HepG2 (cell line): ENCODE data around the gene LAIR1. TPM values are rescaled to one million over a fixed set of nuclear protein-coding genes. Genes with fewer than 3 reads are reported as not detected.

ENCODE experiments used
- ATAC-seq: fragments of 200-7000 bp; cut with Tn5 transposase; 3 replicates; pipeline ENCODE4 v1.9.1; 2020; ENCODE audit warnings: mild to moderate bottlenecking, moderate library complexity
- Bru-seq: library from RNA; stranded (reverse); fragments of 400-500 nt; gene quantifications from one replicate; lab custom pipeline; 2021; lab: Mats Ljungman, UMichigan
- BruChase-seq, 2 experiments: library from RNA; stranded (reverse); fragments of 400-500 nt; gene quantifications; one replicate each; lab custom pipeline; 2021; lab: Mats Ljungman, UMichigan
- BruUV-seq: library from RNA; stranded (reverse); fragments of 400-500 nt; replicated peaks from 2 replicates; lab custom pipeline; 2021; lab: Mats Ljungman, UMichigan
- CTCF ChIA-PET: fragments of 300-600 bp; formaldehyde crosslinking; extraction: SDS; loops from one replicate; lab custom pipeline; 2021; ENCODE audit warnings: low total read pairs, inconsistent platforms, low intra/inter-chr PET ratio; lab: Yijun Ruan, JAX
- POLR2A ChIA-PET: fragments of 350-600 bp; sonication (Branson Sonifier 250); formaldehyde crosslinking; loops from one replicate; lab custom pipeline; 2020; ENCODE audit warnings: antibody characterized with exemption, inconsistent platforms; lab: Yijun Ruan, JAX
- DNase-seq: peaks from one replicate; pipeline ENCODE4 v3.0.0-alpha.2; 2015; ENCODE audit warnings: low spot score
- FAIRE-seq: peaks from 3 replicates; lab custom pipeline; 2011; peaks lifted over from hg19 to GRCh38; lab: Jason Lieb, UNC
- H2AFZ ChIP-seq: one replicate; pipeline ENCODE4 v1.6.1; 2011; ENCODE audit warnings: low read length, inconsistent platforms
- H3K27ac ChIP-seq: fragments of 300-600 bp; 3 replicates; pipeline ENCODE4 v1.8.0; 2011; ENCODE audit warnings: mixed run types, mild to moderate bottlenecking, mixed read lengths, low read length, inconsistent platforms; ENCODE audit not compliant: insufficient read depth; ENCODE audit errors: extremely low read length
- H3K27me3 ChIP-seq, 2 experiments: fragments of 200-600 bp in 1 of 2; 2 replicates in 1 of 2; 3 replicates in 1 of 2; pipeline versions ENCODE4 v1.6.0 to v1.8.0; 2011; ENCODE audit warnings: low read length in 2 of 2, mild to moderate bottlenecking in 2 of 2, moderate library complexity in 2 of 2, inconsistent platforms in 1 of 2; ENCODE audit not compliant: insufficient read depth in 2 of 2, control insufficient read depth in 1 of 2
- H3K36me3 ChIP-seq, 2 experiments: fragments of 200-600 bp in 1 of 2; replicated peaks in 1 of 2; 2 replicates in 1 of 2; 3 replicates in 1 of 2; pipeline versions ENCODE4 v1.5.1 to v1.8.0; 2011; ENCODE audit warnings: low read length in 2 of 2, inconsistent platforms in 1 of 2; ENCODE audit not compliant: insufficient read depth in 2 of 2, control insufficient read depth in 1 of 2
- H3K4me1 ChIP-seq: 2 replicates; pipeline ENCODE4 v1.5.1; 2012; ENCODE audit warnings: low read length, inconsistent platforms; ENCODE audit not compliant: insufficient read depth
- H3K4me2 ChIP-seq: 2 replicates; pipeline ENCODE4 v1.6.0; 2011; ENCODE audit warnings: low read depth, low read length, inconsistent platforms
- H3K4me3 ChIP-seq, 3 experiments: fragments of 200-600 bp in 1 of 3; sonication (generic), shearing (Covaris generic) in 1 of 3; replicated peaks in 1 of 3; 2 replicates each; pipeline ENCODE4 v1.5.1; 2011 to 2016; ENCODE audit warnings: low read length in 3 of 3, inconsistent platforms in 2 of 3, low read depth in 2 of 3, mild to moderate bottlenecking in 2 of 3, control low read depth in 1 of 3, mixed read lengths in 1 of 3; ENCODE audit not compliant: insufficient read depth in 1 of 3
- H3K79me2 ChIP-seq: one replicate; pipeline ENCODE4 v1.6.1; 2011; ENCODE audit warnings: low read length, inconsistent platforms; ENCODE audit not compliant: insufficient read depth
- H3K9ac ChIP-seq: 2 replicates; pipeline ENCODE4 v1.6.0; 2011; ENCODE audit warnings: mild to moderate bottlenecking, low read depth, low read length, inconsistent platforms; ENCODE audit not compliant: insufficient read depth
- H3K9me3 ChIP-seq: 2 replicates; pipeline ENCODE4 v1.5.1; 2012; ENCODE audit warnings: mild to moderate bottlenecking, low read length
- H4K20me1 ChIP-seq: 2 replicates; pipeline ENCODE4 v1.6.0; 2011; ENCODE audit warnings: inconsistent platforms, mild to moderate bottlenecking, low read length, moderate library complexity; ENCODE audit not compliant: insufficient read depth
- CEBPB ChIP-seq: IDR thresholded peaks from 2 replicates; pipeline ENCODE4 v1.6.1; 2011; ENCODE audit warnings: low read depth, low read length, improper control_type of control experiment, borderline replicate concordance
- TCF7L2 ChIP-seq: IDR thresholded peaks from 2 replicates; pipeline ENCODE4 v1.6.1; 2011; ENCODE audit warnings: mild to moderate bottlenecking, low read depth, low read length, moderate library complexity
- WGBS: methylation state at CpG from one replicate; pipeline ENCODE4 v1.1.6; 2017; ENCODE audit warnings: low lambda C conversion rate; 5-methylcytosine and 5-hydroxymethylcytosine counted together
- in situ Hi-C: cut with HindIII; loops from 2 replicates; pipeline ENCODE4 v1.10.0; 2017; ENCODE audit warnings: low pct_unique_long_range_greater_than_20kb; ENCODE audit not compliant: extremely low pct_ligation_motif_present
- intact Hi-C: fragments of 100-400 bp; cut with micrococcal nuclease; formaldehyde crosslinking; loops from one replicate; pipeline ENCODE4 v1.10.0; 2022; ENCODE audit not compliant: unreplicated experiment
- long read RNA-seq, 2 experiments: library from RNA in 1 of 2; library from polyadenylated mRNA in 1 of 2; stranded (forward) in 1 of 2; unstranded in 1 of 2; transcript quantifications; one replicate each; pipeline ENCODE4 v2.0.0, GENCODE V29; 2019 to 2022
- polyA minus RNA-seq, 3 experiments: library from RNA; depleted of rRNA, polyadenylated mRNA; stranded (reverse); fragments of >200 nt; gene quantifications; 2 replicates each; pipeline ENCODE4 v1.2.3, GENCODE V29; 2011; ENCODE audit warnings: low replicate concordance in 1 of 3
- polyA plus RNA-seq, 8 experiments: library from polyadenylated mRNA; depleted of rRNA in 3 of 8; stranded (reverse) in 7 of 8; unstranded in 1 of 8; fragments of >200 nt; fragmentation: Illumina TruSeq in 4 of 8; extraction: Trizol in 4 of 8; gene quantifications; 2 replicates each; pipeline versions ENCODE4 v1.2.1 to v1.2.3, GENCODE V29; 2011 to 2016; ENCODE audit warnings: low read depth in 4 of 8, missing spikeins in 1 of 8, mixed read lengths in 1 of 8; ENCODE audit not compliant: insufficient read depth in 1 of 8
- total RNA-seq, 5 experiments: library from RNA; depleted of rRNA; stranded (reverse); fragments of >200 nt; fragmentation: Illumina TruSeq; extraction: Trizol; gene quantifications; 2 replicates each; pipeline ENCODE4 v1.2.3, GENCODE V29; 2016; ENCODE audit warnings: low read depth in 1 of 5

LAIR1 gene
- total RNA-seq (2016; rRNA removed; fragmentation: Illumina TruSeq; extraction: Trizol), result 0.70 and 1.2 TPM in 2 replicates
- 0.26 and 0.51 TPM in 2 replicates for total RNA-seq (2016; cell fraction: cytosol; rRNA removed; fragmentation: Illumina TruSeq; extraction: Trizol; ENCODE audit: low read depth)
- total RNA-seq (2016; cell fraction: insoluble cytoplasmic fraction; rRNA removed; fragmentation: Illumina TruSeq; extraction: Trizol), result 0.95 and 1.0 TPM in 2 replicates
- 0.79 and 1.1 TPM in 2 replicates for total RNA-seq (2016; cell fraction: membrane; rRNA removed; fragmentation: Illumina TruSeq; extraction: Trizol)
- 1.8 and 3.2 TPM in 2 replicates for total RNA-seq (2016; cell fraction: nucleus; rRNA removed; fragmentation: Illumina TruSeq; extraction: Trizol)
- polyA plus RNA-seq (2011; rRNA removed), result 0.75 and 1.1 TPM in 2 replicates
- polyA plus RNA-seq (2011; cell fraction: cytosol; rRNA removed), result 0.64 and 0.74 TPM in 2 replicates
- polyA plus RNA-seq (2011; cell fraction: nucleus; rRNA removed), result 1.1 and 1.5 TPM in 2 replicates
- polyA plus RNA-seq (2012), result 0.17 TPM in 1 of 2 replicates, not detected in the other
- 0.64 and 0.71 TPM in 2 replicates for polyA plus RNA-seq (2016; cell fraction: cytosol; fragmentation: Illumina TruSeq; extraction: Trizol; ENCODE audit: low read depth)
- polyA plus RNA-seq (2016; cell fraction: insoluble cytoplasmic fraction; fragmentation: Illumina TruSeq; extraction: Trizol; ENCODE audit: low read depth), result 1.0 and 1.2 TPM in 2 replicates
- polyA plus RNA-seq (2016; cell fraction: membrane; fragmentation: Illumina TruSeq; extraction: Trizol; ENCODE audit: low read depth), result 1.2 and 1.6 TPM in 2 replicates
- 2.8 and 3.2 TPM in 2 replicates for polyA plus RNA-seq (2016; cell fraction: nucleus; fragmentation: Illumina TruSeq; extraction: Trizol; ENCODE audit: insufficient read depth, low read depth)
- 0.66 TPM in 1 of 2 replicates, not detected in the other for polyA minus RNA-seq (2011; rRNA and poly(A)+ RNA removed; ENCODE audit: low replicate concordance)
- 0.79 TPM in 1 of 2 replicates, not detected in the other for polyA minus RNA-seq (2011; cell fraction: cytosol; rRNA and poly(A)+ RNA removed)
- polyA minus RNA-seq (2011; cell fraction: nucleus; rRNA and poly(A)+ RNA removed), result 0.90 and 2.0 TPM in 2 replicates
- Bru-seq, nascent RNA, result percentile 32 among the genes with signal in this experiment
- BruChase-seq, experiment 1, labeled RNA remaining after a 6-hour chase, result percentile 39 among the genes with signal in this experiment
- percentile 30 among the genes with signal in this experiment for BruChase-seq, experiment 2, labeled RNA remaining after a 2-hour chase
- long read RNA-seq, experiment 1, full-length matches to known transcripts, result 2 of 3 reads
- long read RNA-seq, experiment 1, partial matches to known transcripts, result 0 of 3 reads
- long read RNA-seq, experiment 1, other reads (novel, unspliced or antisense), result 1 of 3 reads
- long read RNA-seq, experiment 2, full-length matches to known transcripts, result 2 of 4 reads
- long read RNA-seq, experiment 2, partial matches to known transcripts, result 0 of 4 reads
- long read RNA-seq, experiment 2, other reads (novel, unspliced or antisense), result 2 of 4 reads

- peak within 1 kb of the TSS in 1 of 3 experiments; percentile 27; a peak in 2 of 6 replicates for H3K4me3 ChIP-seq
- H3K4me2 ChIP-seq, result peak within 1 kb of the TSS; percentile 57
- DNase-seq (no peak), FAIRE-seq (no peak), ATAC-seq (peak; percentile 66)
- no peaks in the 10 kb centered on the region; a peak in 1 of 5 replicates for H3K27me3 ChIP-seq
- POLR2A ChIA-PET, result interaction anchor here (0.9 to 1.7 kb wide), 3 partner anchors 24 to 55 kb away, joined by 3 to 4 read pairs (median 3); no protein-coding TSS in a partner anchor
- peaks cover 27% of the 10 kb centered on the region for H3K4me1 ChIP-seq
- in situ Hi-C loops (no loop called here), intact Hi-C loops (no loop called here)
- H3K27ac ChIP-seq, result no peak within 1 kb of the TSS
- TF ChIP-seq TCF7L2 (no peak), CEBPB (0 out of 2 replicates have a peak, but pooled peaks have one; percentile 1)
- H2AFZ ChIP-seq, result no peak within 1 kb of the TSS
- WGBS, result 6% methylated on average over 10 of the region's 13 CpGs
- H3K9me3 ChIP-seq, result no peaks in the 10 kb centered on the region
- no peak within 1 kb of the TSS for H3K9ac ChIP-seq
- no peaks in the 10 kb centered on the region for H4K20me1 ChIP-seq
- no TSS peak for BruUV-seq
- CTCF ChIA-PET, result no interaction called here
- H3K36me3 ChIP-seq, result no peaks in the 10 kb centered on the region
- no peaks in the 10 kb centered on the region for H3K79me2 ChIP-seq
These were observed at the start of gene LAIR1 for GRCh38 chr19:54364775-54365257. Gene LAIR1 (minus strand): TSS chr19:54364931. CDS start chr19:54364804, 127 bp downstream.
